HFFc6 (cell line): Measurements from ENCODE around the gene LRP1B. TPM values are rescaled to one million over a fixed set of nuclear protein-coding genes. Genes with fewer than 3 reads are reported as not detected.
"Not testable (repeated sequence)": the region's sequence is repeated elsewhere in the genome, so short reads cannot be mapped to it uniquely, and the experiment has no call there.

ENCODE experiments used
- DNase-seq: peaks from one replicate; pipeline ENCODE4 v3.0.0-alpha.2; 2018
- H3K27ac Mint-ChIP-seq: 2 replicates; pipeline ENCODE4 v1.8.0; 2020; ENCODE audit warnings: mild to moderate bottlenecking, mixed read lengths
- H3K27me3 Mint-ChIP-seq: 2 replicates; pipeline ENCODE4 v1.8.0; 2021; ENCODE audit warnings: mild to moderate bottlenecking, moderate library complexity, mixed read lengths; ENCODE audit not compliant: insufficient read depth
- H3K36me3 Mint-ChIP-seq: 2 replicates; pipeline ENCODE4 v1.8.0; 2021; ENCODE audit warnings: low read depth, mixed read lengths
- H3K4me1 Mint-ChIP-seq: 2 replicates; pipeline ENCODE4 v1.8.0; 2020; ENCODE audit warnings: low read depth, mixed read lengths
- H3K4me3 Mint-ChIP-seq: 2 replicates; pipeline ENCODE4 v1.8.0; 2020; ENCODE audit warnings: mild to moderate bottlenecking, moderate library complexity, mixed read lengths
- H3K9me3 Mint-ChIP-seq: 2 replicates; pipeline ENCODE4 v1.8.0; 2020; ENCODE audit warnings: mild to moderate bottlenecking, mixed read lengths
- total RNA-seq, 6 experiments: library from RNA; stranded (reverse); fragmentation: NEBNext Ultra II Directional; extraction: Animal tissue kit (Norgen Biotek cat#: 25700); gene quantifications; 2 replicates in 1 of 6; 3 replicates in 5 of 6; pipeline ENCODE4 v1.2.3, GENCODE V29; 2021
- TF ChIP-seq, protein P1 (sequence below): fragments of 200-600 bp; sonication (generic); IDR thresholded peaks from 2 replicates; pipeline ENCODE4 v1.5.0; 2021; ENCODE audit warnings: antibody characterized with exemption, mild to moderate bottlenecking

Gene LRP1B
- total RNA-seq, 6 experiments from 2014 or later = not detected

DNA sequence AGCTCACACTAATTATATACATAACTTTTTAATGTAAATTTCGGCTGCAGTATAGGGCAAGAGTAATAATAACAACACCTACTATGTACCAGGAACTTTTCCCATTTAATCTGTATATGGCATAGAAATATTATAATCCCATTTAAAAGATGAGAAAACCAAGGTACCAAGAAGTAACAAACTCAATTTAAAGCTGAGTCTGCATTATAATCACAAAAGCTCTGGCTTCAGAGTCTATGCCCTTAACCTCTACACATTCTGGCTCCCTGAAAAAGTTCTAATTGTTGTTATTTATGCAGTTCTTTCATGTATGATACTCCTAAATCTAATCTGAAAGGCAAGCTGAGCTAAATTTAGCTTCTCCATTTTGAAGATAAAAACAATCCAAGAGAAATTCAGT, 1675.5 kb downstream of the LRP1B start:
- H3K9me3 Mint-ChIP-seq = peaks cover 7% of the 10 kb centered on the region
- no peaks in the 10 kb centered on the region for H3K4me1 Mint-ChIP-seq
- no peak overlapping the region for H3K27ac Mint-ChIP-seq
- TF ChIP-seq, protein P1, sequence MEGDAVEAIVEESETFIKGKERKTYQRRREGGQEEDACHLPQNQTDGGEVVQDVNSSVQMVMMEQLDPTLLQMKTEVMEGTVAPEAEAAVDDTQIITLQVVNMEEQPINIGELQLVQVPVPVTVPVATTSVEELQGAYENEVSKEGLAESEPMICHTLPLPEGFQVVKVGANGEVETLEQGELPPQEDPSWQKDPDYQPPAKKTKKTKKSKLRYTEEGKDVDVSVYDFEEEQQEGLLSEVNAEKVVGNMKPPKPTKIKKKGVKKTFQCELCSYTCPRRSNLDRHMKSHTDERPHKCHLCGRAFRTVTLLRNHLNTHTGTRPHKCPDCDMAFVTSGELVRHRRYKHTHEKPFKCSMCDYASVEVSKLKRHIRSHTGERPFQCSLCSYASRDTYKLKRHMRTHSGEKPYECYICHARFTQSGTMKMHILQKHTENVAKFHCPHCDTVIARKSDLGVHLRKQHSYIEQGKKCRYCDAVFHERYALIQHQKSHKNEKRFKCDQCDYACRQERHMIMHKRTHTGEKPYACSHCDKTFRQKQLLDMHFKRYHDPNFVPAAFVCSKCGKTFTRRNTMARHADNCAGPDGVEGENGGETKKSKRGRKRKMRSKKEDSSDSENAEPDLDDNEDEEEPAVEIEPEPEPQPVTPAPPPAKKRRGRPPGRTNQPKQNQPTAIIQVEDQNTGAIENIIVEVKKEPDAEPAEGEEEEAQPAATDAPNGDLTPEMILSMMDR = no peak
- H3K36me3 Mint-ChIP-seq = no peaks in the 10 kb centered on the region
- H3K4me3 Mint-ChIP-seq = no peak overlapping the region
- H3K27me3 Mint-ChIP-seq = no peaks in the 10 kb centered on the region
- no peak for DNase-seq

DNA sequence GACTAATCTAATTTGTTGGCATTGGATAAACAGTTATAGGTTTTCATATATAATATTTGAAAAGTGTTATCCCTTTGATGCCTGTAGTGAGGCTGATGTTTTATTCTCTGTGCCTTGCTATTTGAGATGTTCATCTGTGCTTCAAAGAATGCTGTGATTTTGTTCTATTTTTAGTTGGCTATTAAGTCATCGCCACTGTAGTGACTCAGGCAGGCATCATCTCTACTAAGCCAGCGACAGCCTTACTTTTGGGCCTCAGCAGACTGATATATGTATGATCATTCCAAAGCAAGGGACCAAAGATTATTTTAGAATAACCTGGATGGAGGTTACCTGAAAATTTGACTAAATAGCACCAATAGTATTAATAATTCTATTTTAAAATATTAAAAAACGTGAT, 1676.1 kb downstream of the LRP1B start:
- Mint-ChIP-seq H3K36me3 (no peaks in the 10 kb centered on the region), H3K4me3 (no peak overlapping the region), H3K4me1 (no peaks in the 10 kb centered on the region), H3K27me3 (no peaks in the 10 kb centered on the region), H3K9me3 (peaks cover 7% of the 10 kb centered on the region), H3K27ac (no peak overlapping the region)
- peak; percentile 3 for DNase-seq
- TF ChIP-seq, protein P1 = no peak

DNA sequence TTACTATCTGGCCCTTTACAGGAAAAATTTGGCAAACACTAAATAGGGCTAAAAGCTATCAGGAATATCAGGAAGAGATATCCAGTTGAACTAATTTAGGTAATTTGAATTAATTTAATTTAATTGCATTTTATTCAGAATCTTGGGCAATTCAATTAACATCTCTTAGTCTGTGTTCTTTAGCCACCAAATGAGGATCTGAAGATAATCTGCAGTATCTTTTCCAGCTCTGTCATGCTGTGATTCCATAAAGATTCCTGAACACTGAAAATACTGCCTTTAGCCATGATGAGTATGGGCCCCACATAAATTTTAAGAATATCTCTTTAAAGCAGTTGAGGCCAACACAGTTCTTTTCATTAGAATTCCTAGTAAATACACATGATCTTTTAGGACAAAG, 1679.5 kb downstream of the LRP1B start:
- TF ChIP-seq, protein P1 = no peak
- no peaks in the 10 kb centered on the region for H3K4me1 Mint-ChIP-seq
- H3K36me3 Mint-ChIP-seq = no peaks in the 10 kb centered on the region
- no peak for DNase-seq
- H3K27ac Mint-ChIP-seq = no peak overlapping the region
- H3K27me3 Mint-ChIP-seq = no peaks in the 10 kb centered on the region
- no peak overlapping the region for H3K4me3 Mint-ChIP-seq
- peaks cover 7% of the 10 kb centered on the region for H3K9me3 Mint-ChIP-seq

DNA sequence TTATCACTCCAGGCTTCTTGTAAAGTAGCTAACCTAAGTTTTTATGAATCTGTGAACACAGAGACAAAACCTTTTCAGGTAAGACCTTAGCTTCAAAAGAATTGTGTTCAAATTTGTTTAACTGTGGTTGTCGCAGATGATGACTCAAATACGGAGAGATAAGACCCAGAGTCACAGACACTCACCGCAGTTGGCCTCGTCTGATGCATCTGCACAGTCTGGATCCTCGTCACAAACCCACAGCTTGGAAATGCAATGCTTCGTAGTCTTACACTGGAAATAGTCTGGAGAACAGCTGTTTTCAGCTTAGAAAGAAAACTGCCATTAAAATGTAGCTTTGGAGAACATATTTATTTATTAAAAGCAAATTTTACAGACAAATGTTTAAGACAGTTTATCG, 1688.5 kb downstream of the LRP1B start:
- Mint-ChIP-seq H3K4me3 (no peak overlapping the region), H3K27me3 (no peaks in the 10 kb centered on the region), H3K36me3 (no peaks in the 10 kb centered on the region), H3K9me3 (peaks cover 12% of the 10 kb centered on the region), H3K4me1 (no peaks in the 10 kb centered on the region), H3K27ac (no peak overlapping the region)
- no peak for DNase-seq
- TF ChIP-seq, protein P1 = no peak

DNA sequence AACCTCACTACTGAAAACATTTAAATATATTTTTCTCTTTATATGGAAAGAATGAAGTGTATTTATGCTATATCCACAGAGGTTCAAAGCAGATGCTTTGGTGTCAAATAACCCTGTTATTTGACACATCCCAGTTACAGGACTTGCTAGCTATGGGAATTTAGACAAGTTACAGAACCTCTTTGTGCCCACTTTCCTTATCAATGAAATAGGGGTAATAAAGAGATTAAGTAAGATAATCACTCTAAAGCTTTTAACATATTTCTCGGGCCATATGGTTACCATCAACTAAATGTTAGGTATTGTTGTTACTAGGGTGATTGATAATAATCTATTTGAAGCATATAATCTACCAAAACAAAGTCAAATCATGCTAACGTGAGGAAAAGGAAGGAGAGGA, 1690.0 kb downstream of the LRP1B start:
- no peak for DNase-seq
- Mint-ChIP-seq H3K4me3 (no peak overlapping the region), H3K4me1 (no peaks in the 10 kb centered on the region), H3K36me3 (no peaks in the 10 kb centered on the region), H3K27me3 (no peaks in the 10 kb centered on the region; the same call in 1 of the 2 replicates), H3K9me3 (peaks cover 15% of the 10 kb centered on the region), H3K27ac (no peak overlapping the region)
- TF ChIP-seq, protein P1 = no peak

DNA sequence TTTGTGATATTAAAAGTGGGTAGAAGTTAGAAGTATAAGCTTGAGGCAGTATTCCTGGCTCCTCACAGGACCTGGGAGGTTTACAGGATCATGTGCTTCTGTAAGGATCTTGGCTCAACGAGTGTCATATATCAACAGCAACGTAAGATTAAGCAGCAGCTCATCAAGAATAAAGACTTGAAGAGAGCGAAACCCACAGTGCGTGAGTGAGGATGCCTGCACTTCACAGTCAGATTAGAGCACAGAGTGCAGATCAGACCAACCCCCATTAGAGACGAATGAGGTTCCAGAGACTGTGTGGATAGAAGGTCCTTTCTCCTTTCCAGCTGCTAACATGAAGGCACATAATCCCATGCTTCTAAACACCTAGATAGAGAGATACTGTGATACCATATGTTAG, 1693.9 kb downstream of the LRP1B start:
- Mint-ChIP-seq H3K9me3 (peaks cover 15% of the 10 kb centered on the region), H3K27ac (no peak overlapping the region), H3K4me3 (no peak overlapping the region), H3K36me3 (no peaks in the 10 kb centered on the region), H3K27me3 (no peaks in the 10 kb centered on the region; the same call in 1 of the 2 replicates), H3K4me1 (no peaks in the 10 kb centered on the region)
- no peak for DNase-seq
- TF ChIP-seq, protein P1 = no peak

DNA sequence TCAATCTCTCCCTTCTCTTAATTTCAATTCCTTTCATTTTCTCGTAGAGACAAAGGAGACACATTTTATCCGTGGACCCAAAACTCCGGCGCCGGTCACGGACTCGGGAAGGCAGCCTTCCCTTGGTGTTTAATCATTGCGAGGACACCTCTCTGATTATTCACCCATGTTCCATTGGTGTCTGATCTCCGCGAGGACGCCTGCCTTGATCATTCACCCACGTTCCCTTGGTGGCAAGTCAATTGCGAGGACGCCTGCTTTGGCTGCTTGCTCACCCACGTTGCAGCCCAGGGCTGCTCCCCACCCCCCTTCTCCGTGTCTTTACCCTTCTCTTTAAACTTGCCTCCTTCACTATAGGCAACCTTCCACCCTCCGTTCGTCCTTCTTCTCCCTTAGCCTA, 1703.8 kb downstream of the LRP1B start:
- not testable (repeated sequence) for DNase-seq, H3K27ac Mint-ChIP-seq, H3K4me3 Mint-ChIP-seq, H3K36me3 Mint-ChIP-seq, H3K27me3 Mint-ChIP-seq, H3K4me1 Mint-ChIP-seq
- H3K9me3 Mint-ChIP-seq = peaks cover 17% of the 10 kb centered on the region
